Choroid plexus epithelial cell (primary cell): Measurements from ENCODE around the gene MAP2K1.
"Not testable (repeated sequence)": the region's sequence is repeated elsewhere in the genome, so short reads cannot be mapped to it uniquely, and the experiment has no call there.

ENCODE experiments used
- DNase-seq: peaks from one replicate; pipeline ENCODE4 v3.0.0-alpha.2; 2010; ENCODE audit warnings: low read depth
- H3K4me3 ChIP-seq: 2 replicates; pipeline ENCODE4 v1.5.1; 2011; ENCODE audit warnings: low read depth, mild to moderate bottlenecking, control low read depth, low read length, moderate library complexity
- TF ChIP-seq, protein P1 (sequence below): conservative IDR thresholded peaks from 2 replicates; pipeline ENCODE4 v1.5.1; 2011; ENCODE audit warnings: low read depth, mild to moderate bottlenecking, control low read depth, inconsistent platforms, low read length, moderate library complexity

MAP2K1 gene

DNA sequence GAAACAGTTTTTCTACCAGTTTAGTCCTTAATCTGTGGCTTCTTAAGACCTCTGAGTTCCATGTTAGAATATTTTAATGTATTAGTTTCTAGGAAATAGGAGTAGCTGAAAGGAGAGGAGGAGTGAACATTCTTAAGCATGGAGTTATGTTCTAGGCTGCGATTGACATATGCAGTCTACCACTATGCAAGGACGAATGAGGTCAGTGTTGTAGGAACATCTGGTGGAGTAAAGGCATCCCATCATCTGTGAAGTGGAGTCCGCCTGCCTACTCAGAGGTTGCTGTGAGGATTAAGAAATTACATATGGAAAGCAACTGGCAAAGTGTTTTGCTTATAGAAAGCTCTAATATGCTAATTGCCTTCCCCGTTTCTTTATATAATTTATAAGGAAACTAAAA, 65.7 kb downstream of the MAP2K1 start:
- TF ChIP-seq, protein P1, sequence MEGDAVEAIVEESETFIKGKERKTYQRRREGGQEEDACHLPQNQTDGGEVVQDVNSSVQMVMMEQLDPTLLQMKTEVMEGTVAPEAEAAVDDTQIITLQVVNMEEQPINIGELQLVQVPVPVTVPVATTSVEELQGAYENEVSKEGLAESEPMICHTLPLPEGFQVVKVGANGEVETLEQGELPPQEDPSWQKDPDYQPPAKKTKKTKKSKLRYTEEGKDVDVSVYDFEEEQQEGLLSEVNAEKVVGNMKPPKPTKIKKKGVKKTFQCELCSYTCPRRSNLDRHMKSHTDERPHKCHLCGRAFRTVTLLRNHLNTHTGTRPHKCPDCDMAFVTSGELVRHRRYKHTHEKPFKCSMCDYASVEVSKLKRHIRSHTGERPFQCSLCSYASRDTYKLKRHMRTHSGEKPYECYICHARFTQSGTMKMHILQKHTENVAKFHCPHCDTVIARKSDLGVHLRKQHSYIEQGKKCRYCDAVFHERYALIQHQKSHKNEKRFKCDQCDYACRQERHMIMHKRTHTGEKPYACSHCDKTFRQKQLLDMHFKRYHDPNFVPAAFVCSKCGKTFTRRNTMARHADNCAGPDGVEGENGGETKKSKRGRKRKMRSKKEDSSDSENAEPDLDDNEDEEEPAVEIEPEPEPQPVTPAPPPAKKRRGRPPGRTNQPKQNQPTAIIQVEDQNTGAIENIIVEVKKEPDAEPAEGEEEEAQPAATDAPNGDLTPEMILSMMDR: no peak
- no peak for DNase-seq
- no peak overlapping the region for H3K4me3 ChIP-seq

DNA sequence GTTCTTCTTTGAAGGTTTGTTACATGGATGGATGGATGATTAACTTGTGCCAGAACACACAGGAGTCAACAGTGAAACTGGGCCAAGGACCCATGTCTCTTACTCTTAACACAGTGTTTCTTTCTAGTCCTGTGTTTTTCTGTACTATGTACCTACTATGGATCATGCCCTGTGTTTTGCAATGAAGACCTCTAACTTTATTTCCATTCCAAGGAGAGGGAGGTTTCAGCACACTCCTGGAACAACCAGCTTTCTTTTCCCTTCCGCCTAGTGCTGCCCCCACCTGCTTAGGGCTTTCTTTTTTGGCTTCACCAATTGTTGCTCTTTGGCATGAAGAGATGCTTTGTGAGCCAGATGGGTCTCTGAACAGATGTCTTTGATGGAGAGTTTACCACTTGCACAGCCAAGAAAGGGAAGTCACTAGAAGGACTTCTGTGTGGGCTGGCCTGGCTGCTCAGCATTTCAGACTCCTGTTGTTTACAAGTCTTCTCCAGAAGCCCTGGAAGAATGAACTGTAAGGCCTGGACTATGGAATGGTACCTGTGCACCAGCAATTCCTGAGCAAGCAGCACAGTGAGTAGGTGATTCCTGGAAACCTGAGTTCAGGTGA, 66.4 kb downstream of the MAP2K1 start:
- no peak overlapping the region for H3K4me3 ChIP-seq
- TF ChIP-seq, protein P1: no peak
- DNase-seq: no peak

DNA sequence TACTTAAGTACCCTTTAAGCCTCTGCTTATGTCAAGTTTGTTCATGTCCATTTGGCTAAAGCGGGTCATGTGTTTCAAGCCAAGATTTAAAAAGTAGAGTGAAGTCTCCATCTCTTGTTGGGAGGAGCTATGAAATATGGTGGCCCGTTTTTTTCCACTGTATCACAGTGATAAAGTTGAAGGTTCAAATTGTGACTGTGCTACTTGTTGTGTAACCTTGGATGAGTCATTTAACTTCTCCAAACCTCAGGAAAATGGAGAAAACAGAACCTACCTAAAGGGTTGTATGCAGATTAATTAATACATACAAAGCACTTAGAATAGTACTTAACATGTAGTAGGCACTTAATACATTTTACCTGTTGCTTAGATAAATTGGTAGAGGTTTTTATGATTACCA, 67.4 kb downstream of the MAP2K1 start:
- TF ChIP-seq, protein P1: no peak
- DNase-seq: peak; percentile 31
- no peak overlapping the region for H3K4me3 ChIP-seq

DNA sequence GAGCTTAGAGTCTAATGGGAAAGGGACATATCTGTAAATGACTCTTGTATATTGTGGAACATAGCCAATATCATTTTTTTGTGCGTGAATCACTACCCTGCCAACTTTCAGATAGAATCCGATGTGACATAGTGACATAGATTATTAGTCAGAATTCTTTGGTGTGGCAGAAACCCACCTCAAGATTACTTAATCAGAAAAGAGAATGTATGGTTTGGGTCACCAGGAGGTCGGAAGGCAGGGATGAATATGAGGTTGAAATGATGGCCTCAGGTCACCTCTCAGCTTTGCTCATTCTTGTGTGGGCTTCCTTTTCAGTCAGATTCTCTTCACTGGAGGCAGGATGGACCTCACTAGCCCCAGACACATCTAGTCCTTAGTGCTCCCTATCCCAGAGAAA, 69.5 kb downstream of the MAP2K1 start:
- TF ChIP-seq, protein P1: no peak
- DNase-seq: no peak
- H3K4me3 ChIP-seq: no peak overlapping the region

DNA sequence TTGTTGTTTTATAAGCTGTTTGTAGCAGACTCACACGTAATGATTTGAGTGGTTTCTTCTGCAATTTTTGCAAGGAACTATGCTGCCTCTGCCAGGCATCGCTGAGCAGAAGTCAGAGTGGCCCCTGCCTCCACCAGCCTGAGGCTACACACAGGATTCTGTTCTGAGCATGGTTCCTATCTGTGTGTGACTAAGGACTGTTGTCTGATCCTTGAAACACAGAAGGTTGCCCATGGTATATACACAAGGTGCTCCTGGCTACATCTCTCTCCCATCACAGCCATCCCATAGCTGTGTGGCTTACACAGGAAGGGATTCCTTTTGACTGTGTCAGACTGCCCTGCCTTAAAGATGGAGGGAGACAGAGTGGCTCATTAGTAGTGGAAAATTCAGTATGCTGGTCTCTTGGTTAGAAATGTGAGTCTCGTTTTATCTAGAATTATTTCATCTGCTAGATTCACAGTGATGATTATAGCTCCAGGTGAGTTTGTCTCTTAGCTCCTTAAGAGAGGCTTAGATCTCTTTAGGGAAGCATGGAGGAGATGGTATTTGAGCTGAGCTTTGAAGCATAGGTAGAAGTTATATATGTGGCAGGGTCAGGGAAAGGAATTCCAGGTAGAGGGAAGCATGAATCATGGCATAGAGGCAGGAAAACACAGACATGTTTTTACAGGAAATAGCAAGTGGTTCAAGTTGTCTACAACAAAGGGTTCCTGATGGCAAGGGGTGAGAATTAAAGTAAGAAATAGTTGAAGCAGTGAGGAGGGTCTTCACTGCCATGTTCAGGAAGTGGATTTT, 73.3 kb downstream of the MAP2K1 start:
- TF ChIP-seq, protein P1: no peak
- H3K4me3 ChIP-seq: no peak overlapping the region
- peak; percentile 31 for DNase-seq

DNA sequence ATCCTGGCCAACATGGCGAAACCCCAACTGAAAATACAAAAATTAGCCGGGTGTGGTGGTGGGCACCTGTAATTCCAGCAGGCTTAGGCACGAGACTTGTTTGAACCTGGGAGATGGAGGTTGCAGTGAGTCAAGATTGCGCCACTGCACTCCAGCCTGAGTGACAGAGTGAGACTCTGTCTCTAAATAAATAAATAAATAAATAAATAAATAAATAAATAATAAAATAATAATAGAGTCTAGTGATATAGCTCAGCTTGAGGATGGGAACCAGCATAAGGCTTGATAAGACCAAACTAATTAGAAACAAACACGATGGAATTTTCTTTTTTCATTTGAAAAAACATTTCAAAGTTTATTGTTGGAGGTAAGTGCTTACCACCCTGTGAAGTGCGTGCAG, 74.6 kb downstream of the MAP2K1 start:
- not testable (repeated sequence) for H3K4me3 ChIP-seq, DNase-seq

DNA sequence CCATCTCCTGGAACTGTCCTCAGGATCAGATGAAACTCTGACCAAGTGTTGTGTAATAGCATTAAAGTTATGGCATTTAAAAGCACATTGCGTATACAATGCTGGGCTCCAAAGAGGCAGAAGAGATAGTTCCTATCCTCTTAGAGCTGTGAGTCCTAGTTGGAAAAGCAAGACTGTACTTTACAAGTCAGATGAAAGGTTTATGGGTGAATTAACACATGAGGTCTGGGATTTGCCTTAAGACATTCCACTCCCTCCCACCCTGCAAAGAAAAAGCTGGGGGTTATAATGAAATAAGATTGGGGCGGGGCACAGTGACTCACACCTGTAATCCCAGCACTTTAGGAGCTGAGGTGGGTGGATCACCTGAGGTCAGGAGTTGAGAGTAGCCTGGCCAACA, 75.2 kb downstream of the MAP2K1 start:
- H3K4me3 ChIP-seq: no peak overlapping the region
- TF ChIP-seq, protein P1: no peak
- DNase-seq: no peak
